ENCODE measurements around the gene LRRC8C.

DNA sequence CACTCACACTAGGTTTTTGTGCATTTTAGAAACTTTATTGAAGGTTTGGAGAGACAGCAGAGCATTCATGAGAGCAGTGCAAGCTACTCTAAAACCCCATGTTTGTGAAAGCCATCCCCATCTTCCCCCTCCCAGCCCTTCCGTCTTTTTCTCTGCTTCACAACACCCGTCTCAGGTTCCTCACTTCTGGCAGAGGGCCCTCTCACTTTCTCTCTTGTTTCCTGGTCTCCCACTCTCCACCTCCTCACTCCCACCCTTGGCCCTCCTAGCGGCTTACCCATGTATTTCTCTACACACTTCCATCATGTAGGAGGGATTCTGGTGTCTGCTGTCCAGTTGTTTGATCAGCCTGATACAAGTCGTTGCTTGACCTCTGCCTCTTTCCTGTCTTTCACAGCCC lies 92.7 kb downstream of the LRRC8C start:
- TF ChIP-seq CEBPB (IDR thresholded peaks at IDR 0.05; ENCODE audit: low read depth, low read length) (no peak), POLR2A (IDR thresholded peaks at IDR 0.05; ENCODE audit: control extremely low read depth in 1 of 2, low read depth in 2 of 2, low read length in 2 of 2) (no peak), SP1 (IDR thresholded peaks at IDR 0.05; ENCODE audit: low read depth, low read length) (no peak)
- TF ChIP-seq, protein P1, sequence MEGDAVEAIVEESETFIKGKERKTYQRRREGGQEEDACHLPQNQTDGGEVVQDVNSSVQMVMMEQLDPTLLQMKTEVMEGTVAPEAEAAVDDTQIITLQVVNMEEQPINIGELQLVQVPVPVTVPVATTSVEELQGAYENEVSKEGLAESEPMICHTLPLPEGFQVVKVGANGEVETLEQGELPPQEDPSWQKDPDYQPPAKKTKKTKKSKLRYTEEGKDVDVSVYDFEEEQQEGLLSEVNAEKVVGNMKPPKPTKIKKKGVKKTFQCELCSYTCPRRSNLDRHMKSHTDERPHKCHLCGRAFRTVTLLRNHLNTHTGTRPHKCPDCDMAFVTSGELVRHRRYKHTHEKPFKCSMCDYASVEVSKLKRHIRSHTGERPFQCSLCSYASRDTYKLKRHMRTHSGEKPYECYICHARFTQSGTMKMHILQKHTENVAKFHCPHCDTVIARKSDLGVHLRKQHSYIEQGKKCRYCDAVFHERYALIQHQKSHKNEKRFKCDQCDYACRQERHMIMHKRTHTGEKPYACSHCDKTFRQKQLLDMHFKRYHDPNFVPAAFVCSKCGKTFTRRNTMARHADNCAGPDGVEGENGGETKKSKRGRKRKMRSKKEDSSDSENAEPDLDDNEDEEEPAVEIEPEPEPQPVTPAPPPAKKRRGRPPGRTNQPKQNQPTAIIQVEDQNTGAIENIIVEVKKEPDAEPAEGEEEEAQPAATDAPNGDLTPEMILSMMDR (IDR thresholded peaks at IDR 0.05; ENCODE audit: control extremely low read depth in 1 of 3, insufficient read depth in 1 of 3, low read depth in 1 of 3, low read length in 3 of 3) = no peak

Data from H1 (cell line).